Skin of body (tissue), 2 donors: ENCODE results near the gene CYP4A22. TPM values are rescaled to one million over a fixed set of nuclear protein-coding genes. Genes with fewer than 3 reads are reported as not detected.
"Not testable (repeated sequence)": the region's sequence is repeated elsewhere in the genome, so short reads cannot be mapped to it uniquely, and the experiment has no call there.

Experiments
- DNase-seq: peaks from one replicate; lab custom pipeline; 2025; lab: John Stamatoyannopoulos, UW
- total RNA-seq: library from RNA; depleted of rRNA; stranded (reverse); fragments of >200 nt; gene quantifications from one replicate; pipeline ENCODE4 v1.2.3, GENCODE V29; 2014

The CYP4A22 gene
- total RNA-seq, 1 donor from 2014 or later, result not detected

- no peak for DNase-seq
Measured at GRCh38 chr1:47184090-47184821, 47.0 kb downstream of the CYP4A22 start.

- DNase-seq, result no peak
Measured at GRCh38 chr1:47184822-47185677, 47.8 kb downstream of the CYP4A22 start.

GRCh38 chr1:47186267-47187185 is 49.3 kb downstream of the CYP4A22 start:
- no peak for DNase-seq

GRCh38 chr1:47187231-47187925 is 50.1 kb downstream of the CYP4A22 start:
- DNase-seq, result no peak

GRCh38 chr1:47187926-47188250 is 50.6 kb downstream of the CYP4A22 start:
- DNase-seq, result no peak

- no peak for DNase-seq
Measured at GRCh38 chr1:47188791-47189785, 51.8 kb downstream of the CYP4A22 start.

- DNase-seq, result no peak
Measured at GRCh38 chr1:47189844-47190508, 52.7 kb downstream of the CYP4A22 start, which contains the start of gene PDZK1IP1. PDZK1IP1 (minus strand) TSS chr1:47190036; CDS start chr1:47189932, 104 bp downstream.

GRCh38 chr1:47190509-47190855 is 53.2 kb downstream of the CYP4A22 start:
- no peak for DNase-seq

- DNase-seq, result no peak
Measured at GRCh38 chr1:47190857-47191256, 53.6 kb downstream of the CYP4A22 start.

GRCh38 chr1:47191940-47192457 is 54.8 kb downstream of the CYP4A22 start:
- DNase-seq, result peak; percentile 4

- DNase-seq, result peak; percentile 39
Measured at GRCh38 chr1:47192458-47193384, 55.5 kb downstream of the CYP4A22 start.

GRCh38 chr1:47193496-47193895 is 56.3 kb downstream of the CYP4A22 start:
- not testable (repeated sequence) for DNase-seq

GRCh38 chr1:47194311-47194710 is 57.1 kb downstream of the CYP4A22 start:
- no peak for DNase-seq

- DNase-seq, result not testable (repeated sequence)
Measured at GRCh38 chr1:47195981-47196380, 58.7 kb downstream of the CYP4A22 start.

GRCh38 chr1:47196622-47197021 is 59.4 kb downstream of the CYP4A22 start:
- no peak for DNase-seq

- no peak for DNase-seq
Measured at GRCh38 chr1:47198214-47198613, 61.0 kb downstream of the CYP4A22 start.
